Measurements from ENCODE around the gene CDCP1.
"Not testable (repeated sequence)": the region's sequence is repeated elsewhere in the genome, so short reads cannot be mapped to it uniquely, and the experiment has no call there.

Gene CDCP1

DNA sequence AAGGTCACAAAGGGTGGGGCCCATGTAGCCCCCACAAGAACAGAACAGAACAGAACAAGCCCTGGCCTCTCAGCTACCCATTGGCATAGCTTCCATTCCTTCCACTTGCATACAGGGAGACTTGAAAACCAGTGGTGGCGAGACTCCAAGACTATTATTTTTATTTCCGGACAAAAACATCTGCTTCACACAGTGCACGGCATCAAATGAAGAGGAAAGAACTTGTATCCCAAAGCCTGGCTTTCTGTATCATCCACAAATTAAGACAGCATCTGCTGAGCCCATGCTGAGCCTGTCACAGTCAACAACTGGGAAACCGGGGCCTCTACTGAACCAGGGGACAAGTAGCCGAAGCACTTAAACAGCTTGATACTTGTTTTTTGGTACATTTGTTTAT is 64.0 kb downstream of the CDCP1 start:
- FAIRE-seq = no peak

GRCh38 chr3:45081506-45082141 is 64.6 kb downstream of the CDCP1 start:
- no peak for TF ChIP-seq CTCF (IDR thresholded peaks at IDR 0.05; ENCODE audit: insufficient read depth, missing control alignments)
- DNase-seq (ENCODE audit: insufficient read length, low spot score) (no peak), FAIRE-seq (no peak)

More for the DNA sequence above, 64.0 kb downstream of the CDCP1 start:
- TF ChIP-seq CTCF (IDR thresholded peaks at IDR 0.05; ENCODE audit: insufficient read depth, missing control alignments) = no peak
- DNase-seq (ENCODE audit: insufficient read length, low spot score) = no peak

GRCh38 chr3:45080824-45081223 is 65.4 kb downstream of the CDCP1 start:
- TF ChIP-seq CTCF (IDR thresholded peaks at IDR 0.05; ENCODE audit: insufficient read depth, missing control alignments) = no peak
- DNase-seq (ENCODE audit: insufficient read length, low spot score) (no peak), FAIRE-seq (no peak)

DNA sequence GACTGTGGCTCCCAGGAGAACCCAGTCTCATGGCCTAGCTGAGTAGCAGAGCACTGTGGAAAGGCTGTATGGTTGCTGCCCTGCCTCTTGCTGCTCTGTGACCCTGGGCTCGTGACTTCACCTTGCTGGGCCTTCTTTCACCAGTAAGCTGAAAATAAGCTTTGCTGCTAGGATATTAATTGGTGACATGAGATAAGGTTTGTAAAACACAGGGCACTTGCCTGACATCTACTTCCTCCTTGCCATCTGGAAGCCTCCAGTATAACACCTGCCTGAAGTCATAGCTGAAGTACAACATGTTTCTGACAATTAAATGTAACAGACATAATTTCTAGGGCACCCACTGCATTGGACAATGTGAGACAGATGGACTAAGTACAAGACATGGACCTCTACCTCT is 66.5 kb downstream of the CDCP1 start:
- TF ChIP-seq CTCF (IDR thresholded peaks at IDR 0.05; ENCODE audit: insufficient read depth, missing control alignments) = no peak
- FAIRE-seq = no peak
- no peak for DNase-seq (ENCODE audit: insufficient read length, low spot score)

- TF ChIP-seq CTCF (IDR thresholded peaks at IDR 0.05; ENCODE audit: insufficient read depth, missing control alignments) = no peak
- FAIRE-seq (no peak), DNase-seq (ENCODE audit: insufficient read length, low spot score) (no peak)
These were observed 67.2 kb downstream of the CDCP1 start for GRCh38 chr3:45078910-45079522.

DNA sequence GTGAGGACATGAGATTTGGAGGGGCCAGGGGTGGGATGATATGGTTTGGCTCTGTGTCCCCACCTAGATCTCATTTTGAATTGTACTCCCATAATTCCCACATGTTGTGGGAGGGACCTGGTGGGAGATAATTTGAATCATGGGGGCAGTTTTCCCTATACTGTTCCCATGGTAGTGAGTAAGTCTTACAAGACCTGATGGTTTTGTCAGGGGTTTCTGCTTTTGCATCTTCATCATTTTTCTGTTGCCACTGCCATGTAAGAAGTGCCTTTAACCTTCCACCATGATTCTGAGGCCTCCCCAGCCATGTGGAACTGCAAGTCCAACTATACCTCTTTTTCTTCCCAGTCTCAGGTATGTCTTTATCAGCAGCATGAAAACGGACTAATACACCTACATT is 67.9 kb downstream of the CDCP1 start:
- FAIRE-seq; DNase-seq (ENCODE audit: insufficient read length, low spot score): not testable (repeated sequence)

DNA sequence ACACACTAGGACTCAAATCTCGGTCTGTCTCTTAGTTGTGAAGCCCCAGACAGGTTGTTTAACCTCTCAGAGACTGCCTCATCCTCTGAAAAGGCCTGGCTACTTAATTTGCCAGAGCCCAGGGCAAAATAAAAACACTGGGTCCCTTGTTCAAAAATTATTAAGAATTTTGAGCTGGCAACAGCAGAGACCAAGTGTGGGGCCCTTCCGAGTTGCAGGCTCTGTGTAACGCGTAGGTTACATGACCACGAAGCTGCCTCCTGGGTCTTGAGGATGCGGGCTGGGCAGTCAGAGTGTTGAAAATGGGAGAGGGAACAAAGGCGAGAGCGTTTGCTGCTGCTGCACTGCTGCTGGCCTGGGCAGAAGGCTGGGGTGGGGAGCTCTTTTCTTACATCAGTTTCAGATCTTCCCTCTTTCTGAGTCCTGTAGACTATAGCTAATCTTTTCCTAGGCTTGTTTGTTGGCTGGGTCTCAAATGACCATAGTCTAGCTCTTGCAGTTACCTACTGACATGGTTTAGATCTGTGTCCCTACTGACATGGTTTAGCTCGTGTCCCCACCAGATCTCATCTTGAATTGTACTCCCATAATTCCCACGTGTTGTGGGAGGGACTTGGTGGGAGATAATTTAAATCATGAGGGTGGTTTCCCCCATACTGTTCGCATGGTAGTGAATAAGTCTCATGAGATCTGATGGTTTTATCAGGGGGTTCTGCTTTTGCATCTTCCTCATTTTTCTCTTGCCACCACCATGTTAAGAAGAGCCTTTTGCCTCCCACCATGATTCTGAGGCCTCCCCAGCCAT is 70.2 kb downstream of the CDCP1 start:
- TF ChIP-seq CTCF (IDR thresholded peaks at IDR 0.05; ENCODE audit: insufficient read depth, missing control alignments) = no peak
- DNase-seq (ENCODE audit: insufficient read length, low spot score) (no peak), FAIRE-seq (no peak)
